ENCODE measurements around the gene GNB1L. TPM values are rescaled to one million over a fixed set of nuclear protein-coding genes. Genes with fewer than 3 reads are reported as not detected.
"Not testable (repeated sequence)": the region's sequence is repeated elsewhere in the genome, so short reads cannot be mapped to it uniquely, and the experiment has no call there.

Gene GNB1L
- total RNA-seq, 1 experiment from 2014 or later: 11.9 TPM

GRCh38 chr22:19843857-19844376, 10.8 kb downstream of the GNB1L start:
- DNase-seq (ENCODE audit: low read depth): no peak

DNA sequence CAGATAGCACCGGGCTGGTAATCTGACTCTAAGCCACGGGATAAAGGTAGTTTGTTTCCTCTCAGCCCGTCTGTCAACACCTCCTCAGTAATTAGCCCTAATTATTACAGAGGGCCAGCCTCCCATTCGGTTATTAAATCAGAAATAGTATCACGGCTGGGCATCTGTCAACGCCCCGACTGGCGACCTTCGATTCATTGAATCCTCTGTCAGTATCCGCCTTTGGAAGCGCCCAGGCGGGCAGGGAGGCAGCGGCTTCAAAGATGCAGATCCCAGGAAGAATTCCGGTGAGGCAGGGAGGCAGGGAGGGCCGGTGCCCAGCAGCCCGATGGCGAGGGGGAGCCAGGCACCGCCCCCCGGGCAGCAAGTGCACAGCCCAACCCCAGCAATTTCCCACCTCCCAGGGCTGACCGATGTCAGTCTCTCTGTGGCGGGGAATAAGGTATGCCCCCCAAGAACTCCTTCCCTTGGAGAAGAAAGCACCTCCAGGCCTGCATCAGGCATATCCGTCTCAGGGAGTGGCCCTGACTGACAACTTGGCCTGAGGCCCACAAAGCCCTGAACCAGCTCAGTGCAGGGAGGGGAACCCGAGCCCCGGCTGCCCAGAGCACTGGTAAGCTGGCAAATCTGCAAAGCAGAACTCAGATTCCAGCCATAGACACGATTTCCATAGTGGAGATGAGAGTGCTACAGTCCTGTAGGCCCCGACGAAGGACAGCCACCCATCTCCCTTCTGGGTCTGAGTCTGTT, 11.4 kb downstream of the GNB1L start:
- no peak for DNase-seq (ENCODE audit: low read depth)

- no peak for DNase-seq (ENCODE audit: low read depth)
These were observed 12.1 kb downstream of the GNB1L start for GRCh38 chr22:19842393-19843106.

DNA sequence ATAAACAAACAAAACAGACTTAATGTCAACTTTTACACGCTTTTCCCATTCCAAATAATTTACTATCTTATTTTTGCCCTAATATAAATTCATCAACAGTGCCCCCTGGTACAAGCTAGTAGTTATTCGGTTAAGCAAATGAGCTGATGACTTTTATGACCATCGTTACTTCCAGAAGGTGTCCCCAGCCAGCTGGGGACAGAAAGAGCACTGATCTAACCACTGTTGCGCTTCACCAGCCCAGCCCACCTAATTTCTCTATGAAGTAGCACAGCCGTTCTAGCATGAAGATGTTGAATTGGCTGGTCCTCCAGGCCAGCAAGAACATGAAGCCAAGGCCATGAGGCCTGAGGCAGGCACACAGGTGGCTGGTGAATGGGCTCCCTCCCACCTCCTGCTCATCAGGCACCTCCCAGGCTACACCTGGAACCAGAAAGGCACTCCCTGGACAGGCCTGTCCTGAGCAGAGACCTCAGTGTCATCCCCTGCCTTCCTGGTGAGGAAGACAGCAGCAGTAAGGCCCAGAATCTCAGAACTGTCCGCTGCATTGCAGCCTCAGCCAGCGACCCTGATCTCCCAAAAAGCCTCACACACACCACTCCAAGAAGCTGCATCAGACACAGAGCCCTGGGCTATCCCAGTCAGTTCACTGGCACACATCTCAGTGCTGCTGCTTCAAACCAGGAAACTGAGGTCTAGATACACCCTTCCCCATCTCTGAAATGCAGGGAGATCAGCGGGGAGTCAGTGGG, 12.9 kb downstream of the GNB1L start:
- DNase-seq (ENCODE audit: low read depth): no peak

DNA sequence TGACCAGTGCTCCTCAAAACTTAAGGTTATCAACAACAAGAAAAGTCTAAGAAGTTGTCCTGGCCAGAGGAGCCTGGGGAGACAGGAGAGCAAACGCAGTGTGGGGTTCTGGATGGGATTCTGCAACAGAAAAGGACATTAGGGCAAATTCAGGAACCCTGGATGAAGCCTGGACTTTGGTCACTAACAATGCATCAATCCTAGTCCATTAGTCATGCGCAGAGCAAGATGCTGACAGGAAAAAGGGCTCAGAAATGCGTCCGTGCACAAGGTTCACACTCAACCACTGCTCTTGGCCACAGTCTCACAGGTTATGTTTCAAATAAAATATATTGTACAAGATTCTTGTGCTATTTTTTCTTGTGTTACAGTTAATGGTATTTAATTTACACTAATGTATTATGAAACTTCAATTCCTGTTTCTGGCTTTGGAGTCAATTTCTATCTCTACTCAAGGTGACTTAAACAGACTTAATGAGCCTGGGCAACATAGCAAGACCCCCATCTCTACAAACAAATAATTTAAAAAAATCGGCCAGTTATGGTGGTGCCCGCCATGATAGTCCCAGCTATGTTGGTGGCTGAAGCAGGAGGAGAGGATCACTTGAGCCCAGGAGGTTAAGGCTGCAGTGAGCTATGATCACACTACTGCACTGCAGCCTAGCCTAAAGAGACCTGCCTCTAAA, 13.6 kb downstream of the GNB1L start:
- no peak for DNase-seq (ENCODE audit: low read depth)

DNA sequence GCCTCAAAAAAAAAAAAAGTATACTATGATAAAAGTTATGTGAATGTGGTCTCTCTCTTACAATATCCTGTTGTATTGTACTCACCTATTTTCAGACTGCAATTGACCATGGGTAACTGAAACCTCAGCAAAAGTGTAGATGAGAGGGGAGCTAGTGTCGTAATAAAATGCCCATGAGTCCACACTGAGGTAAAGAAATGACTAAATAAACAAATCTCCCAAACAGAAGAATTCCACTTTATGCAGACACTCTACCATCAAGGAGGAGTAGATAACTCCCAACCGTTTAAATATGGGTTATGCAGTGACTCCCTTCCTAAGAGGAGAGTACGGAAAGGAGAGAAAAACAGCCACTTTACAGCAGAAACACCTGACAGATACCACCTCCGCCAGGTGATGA, 14.6 kb downstream of the GNB1L start:
- DNase-seq (ENCODE audit: low read depth): no peak

GRCh38 chr22:19837915-19838314, 16.8 kb downstream of the GNB1L start:
- DNase-seq (ENCODE audit: low read depth): no peak

DNA sequence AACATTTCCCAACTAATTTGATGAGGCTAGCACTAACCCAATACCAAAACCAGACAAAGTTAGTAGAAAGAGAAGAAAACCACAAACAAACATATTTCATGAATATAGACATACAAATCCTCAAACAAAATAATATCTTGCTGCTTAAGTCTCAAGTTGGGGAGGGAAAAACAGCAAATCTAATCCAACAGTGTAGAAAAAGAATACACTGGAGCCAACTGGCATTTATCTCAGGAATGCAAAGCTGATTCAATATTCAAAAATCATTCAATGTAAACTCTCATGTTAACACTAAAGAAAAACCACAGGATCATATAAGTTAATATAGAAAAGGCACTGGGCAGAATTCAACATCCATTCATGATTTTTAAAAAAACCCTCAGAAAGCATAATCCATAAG, 18.2 kb downstream of the GNB1L start:
- no peak for DNase-seq (ENCODE audit: low read depth)

GRCh38 chr22:19834599-19834998, 20.1 kb downstream of the GNB1L start:
- DNase-seq (ENCODE audit: low read depth): no peak

GRCh38 chr22:19833327-19833726, 21.3 kb downstream of the GNB1L start:
- not testable (repeated sequence) for DNase-seq (ENCODE audit: low read depth)

- DNase-seq (ENCODE audit: low read depth): no peak
These were observed 22.1 kb downstream of the GNB1L start for GRCh38 chr22:19832476-19833108.

GRCh38 chr22:19831979-19832378, 22.7 kb downstream of the GNB1L start:
- DNase-seq (ENCODE audit: low read depth): not testable (repeated sequence)

DNA sequence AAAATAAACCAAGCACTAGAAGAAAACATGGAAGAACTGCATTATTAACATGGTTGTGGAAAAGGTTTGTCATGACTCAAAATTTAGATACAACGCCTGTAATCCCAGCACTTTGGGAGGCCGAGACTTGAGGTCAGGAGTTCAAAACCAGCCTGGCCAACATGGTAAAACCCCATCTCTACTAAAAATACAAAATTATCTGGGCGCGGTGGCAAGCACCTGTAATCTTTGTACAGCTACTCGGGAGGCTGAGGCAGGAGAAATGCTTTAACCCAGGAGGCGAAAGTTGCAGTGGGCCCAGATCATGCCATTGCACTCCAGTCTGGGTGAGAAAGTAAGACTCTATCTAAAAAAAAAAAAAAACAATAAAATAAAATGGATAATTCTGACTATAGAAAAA, 23.7 kb downstream of the GNB1L start:
- DNase-seq (ENCODE audit: low read depth): no peak

- DNase-seq (ENCODE audit: low read depth): no peak
These were observed 26.7 kb downstream of the GNB1L start for GRCh38 chr22:19828035-19828401.

DNA sequence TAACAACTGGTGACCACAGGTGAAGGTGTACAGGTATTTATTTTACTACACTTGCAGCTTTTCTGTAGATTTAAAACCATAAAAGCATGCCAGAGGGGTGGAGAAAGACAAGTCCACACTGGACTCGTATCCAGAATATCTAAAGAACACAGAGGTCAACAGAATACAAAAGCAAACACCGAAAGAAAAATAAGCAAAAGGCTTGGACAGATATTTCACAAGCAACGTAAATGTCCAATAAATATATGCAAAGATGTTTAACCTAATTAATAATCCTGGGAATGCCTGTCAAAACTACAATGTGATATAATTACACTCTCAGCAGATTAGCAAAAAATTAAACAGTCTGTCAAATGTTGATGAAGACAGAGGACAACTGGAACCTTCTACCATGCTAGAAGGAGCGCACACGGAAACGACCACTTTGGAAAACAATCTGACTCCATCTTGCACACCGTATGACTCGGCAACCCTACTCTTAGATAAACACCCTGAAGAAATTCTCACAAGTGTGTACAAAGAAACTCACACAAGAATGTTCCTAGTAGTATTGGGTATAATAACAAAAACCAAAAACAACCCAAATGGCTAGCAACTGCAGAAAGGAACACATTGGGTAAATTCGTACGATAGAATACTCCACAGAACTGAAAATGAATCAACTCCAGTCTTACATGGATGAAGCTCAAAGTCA, 27.2 kb downstream of the GNB1L start:
- DNase-seq (ENCODE audit: low read depth): no peak

DNA sequence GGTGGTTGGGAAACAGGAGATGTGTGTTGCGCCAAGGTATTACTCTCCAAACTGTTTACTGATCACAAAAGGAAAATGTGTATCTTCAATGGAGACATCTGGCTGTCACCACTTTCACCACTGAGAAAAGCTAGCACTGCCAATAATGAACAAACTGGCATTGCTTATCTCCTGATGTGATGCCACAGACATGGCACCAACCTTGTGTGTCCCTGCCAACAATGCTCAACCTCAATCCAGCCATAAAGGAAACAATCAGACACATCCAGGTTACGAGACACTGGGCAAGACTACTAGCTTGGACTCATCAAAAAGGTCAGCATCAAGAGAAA, 28.1 kb downstream of the GNB1L start:
- no peak for DNase-seq (ENCODE audit: low read depth)

- DNase-seq (ENCODE audit: low read depth): no peak
These were observed 28.6 kb downstream of the GNB1L start for GRCh38 chr22:19825904-19826618.

GRCh38 chr22:19824926-19825339, 29.7 kb downstream of the GNB1L start:
- no peak for DNase-seq (ENCODE audit: low read depth)

DNA sequence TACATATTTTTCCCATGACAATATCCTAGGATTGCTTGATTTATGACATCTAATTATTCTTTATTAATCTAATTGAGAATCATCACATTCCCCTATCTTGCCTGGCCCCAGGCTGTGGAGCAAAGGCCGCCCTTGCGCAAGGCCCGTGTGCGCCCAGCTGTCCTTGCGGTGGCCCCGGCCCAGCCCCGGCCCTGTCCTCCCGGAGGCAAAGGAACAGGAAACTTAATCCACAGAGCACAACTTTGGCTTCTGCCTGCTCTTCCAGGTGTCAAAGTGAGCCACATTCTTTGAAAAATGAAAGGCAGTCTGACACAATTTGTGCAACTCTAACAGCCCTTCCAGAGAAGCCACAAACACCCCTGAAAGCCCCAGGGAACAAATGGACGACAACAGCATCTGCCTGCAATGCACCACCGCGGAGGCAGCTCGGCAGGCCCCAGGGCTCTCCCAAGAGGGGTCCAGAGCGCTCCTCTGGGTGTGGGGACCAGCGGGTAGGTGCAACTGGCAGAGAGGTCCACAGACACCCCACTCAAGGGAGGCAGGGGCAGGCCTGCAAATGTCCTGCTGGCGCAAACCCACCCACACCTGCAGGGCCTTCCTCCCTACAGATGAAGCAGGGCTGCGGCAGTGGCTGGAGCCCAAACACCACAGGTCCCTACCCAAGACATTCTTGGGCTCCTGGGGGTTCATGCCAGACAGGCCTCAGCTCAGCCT, 30.3 kb downstream of the GNB1L start:
- no peak for DNase-seq (ENCODE audit: low read depth)

- DNase-seq (ENCODE audit: low read depth): no peak
These were observed 30.8 kb downstream of the GNB1L start for GRCh38 chr22:19823902-19824211.

Measured in RPMI7951 (cell line).